ENCODE results near the gene RSPH6A. TPM values are rescaled to one million over a fixed set of nuclear protein-coding genes. Genes with fewer than 3 reads are reported as not detected.

The RSPH6A gene
- total RNA-seq, 1 experiment from 2014 or later: not detected

DNA sequence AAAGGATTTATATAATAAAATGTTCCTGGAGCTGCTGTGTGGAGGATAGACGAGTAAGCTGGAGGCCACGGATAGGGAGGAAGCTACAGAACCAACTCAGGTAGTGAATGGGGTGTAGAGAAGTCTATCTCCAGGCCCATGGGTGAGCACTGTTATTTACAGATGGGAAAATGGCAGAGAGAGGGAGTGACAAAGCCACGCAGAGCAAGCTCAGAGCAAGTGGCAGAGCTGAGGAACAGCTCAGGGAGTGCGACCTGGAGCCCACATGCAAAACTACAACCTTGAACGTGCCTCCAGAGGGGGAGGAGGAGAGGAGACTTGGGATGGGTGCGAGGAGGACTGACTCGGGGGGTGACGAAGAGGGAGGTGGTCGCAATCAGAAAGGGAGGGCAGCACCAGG is 13.4 kb upstream of the RSPH6A start:
- H3K4me3 ChIP-seq (ENCODE audit: low read length): no peak overlapping the region
- no peaks in the 10 kb centered on the region for H4K20me1 ChIP-seq (ENCODE audit: insufficient read depth, low read depth, low read length)
- no peak overlapping the region for H3K4me2 ChIP-seq (ENCODE audit: low read depth, low read length, poor library complexity, severe bottlenecking)
- no peaks in the 10 kb centered on the region for H3K79me2 ChIP-seq (ENCODE audit: low read length)
- H3K9me3 ChIP-seq (ENCODE audit: low read length): no peaks in the 10 kb centered on the region
- no peak overlapping the region for H3K27ac ChIP-seq (ENCODE audit: low read length)
- no peak overlapping the region for H3K9ac ChIP-seq (ENCODE audit: low read length)
- no peaks in the 10 kb centered on the region for H3K9me2 ChIP-seq (replicated peaks; ENCODE audit: insufficient read depth, low read length)
- no peaks in the 10 kb centered on the region for H3K4me1 ChIP-seq (ENCODE audit: low read length)
- H3K36me3 ChIP-seq (ENCODE audit: insufficient read depth, low read length): peaks cover 8% of the 10 kb centered on the region; the same call in 1 of the 2 replicates
- H3K27me3 ChIP-seq (ENCODE audit: low read length): no peaks in the 10 kb centered on the region
- H2AFZ ChIP-seq (ENCODE audit: low read length): no peak overlapping the region
- DNase-seq: no peak

GRCh38 chr19:45827459-45828093 is 12.5 kb upstream of the RSPH6A start:
- Histone ChIP-seq H3K27ac (ENCODE audit: low read length) (no peak overlapping the region), H3K27me3 (ENCODE audit: low read length) (no peaks in the 10 kb centered on the region), H4K20me1 (ENCODE audit: insufficient read depth, low read depth, low read length) (no peaks in the 10 kb centered on the region), H3K9me2 (replicated peaks; ENCODE audit: insufficient read depth, low read length) (no peaks in the 10 kb centered on the region), H3K9ac (ENCODE audit: low read length) (no peak overlapping the region), H3K4me2 (ENCODE audit: low read depth, low read length, poor library complexity, severe bottlenecking) (no peak overlapping the region), H3K9me3 (ENCODE audit: low read length) (no peaks in the 10 kb centered on the region), H3K36me3 (ENCODE audit: insufficient read depth, low read length) (peaks cover 13% of the 10 kb centered on the region; the same call in 1 of the 2 replicates), H3K4me3 (ENCODE audit: low read length) (no peak overlapping the region), H3K4me1 (ENCODE audit: low read length) (no peaks in the 10 kb centered on the region), H2AFZ (ENCODE audit: low read length) (no peak overlapping the region), H3K79me2 (ENCODE audit: low read length) (no peaks in the 10 kb centered on the region)
- no peak for DNase-seq

DNA sequence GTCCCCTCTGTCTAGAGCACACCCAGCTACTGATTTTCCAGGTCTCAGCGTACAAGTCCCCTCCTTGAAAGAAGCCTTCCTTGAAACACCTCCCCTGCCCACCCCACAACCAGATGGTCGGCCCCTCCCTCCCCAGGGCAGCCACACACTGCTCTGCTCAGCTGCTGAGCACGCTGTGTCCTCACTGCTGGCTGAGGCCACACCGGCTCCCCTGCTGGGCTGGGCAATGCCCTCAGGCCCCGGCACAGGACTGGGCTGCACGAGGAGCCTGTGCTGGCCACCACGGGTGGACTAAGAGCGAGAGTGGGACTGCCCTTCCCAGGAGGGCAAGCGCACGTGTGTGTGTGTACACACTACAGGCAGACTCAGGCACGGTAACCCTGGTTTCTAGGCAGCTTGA is 11.8 kb upstream of the RSPH6A start:
- Histone ChIP-seq H3K9me2 (replicated peaks; ENCODE audit: insufficient read depth, low read length) (no peaks in the 10 kb centered on the region), H3K4me2 (ENCODE audit: low read depth, low read length, poor library complexity, severe bottlenecking) (no peak overlapping the region), H3K79me2 (ENCODE audit: low read length) (no peaks in the 10 kb centered on the region), H4K20me1 (ENCODE audit: insufficient read depth, low read depth, low read length) (no peaks in the 10 kb centered on the region), H2AFZ (ENCODE audit: low read length) (no peak overlapping the region), H3K4me3 (ENCODE audit: low read length) (no peak overlapping the region), H3K36me3 (ENCODE audit: insufficient read depth, low read length) (peaks cover 9% of the 10 kb centered on the region; the same call in 1 of the 2 replicates), H3K27me3 (ENCODE audit: low read length) (no peaks in the 10 kb centered on the region), H3K9me3 (ENCODE audit: low read length) (no peaks in the 10 kb centered on the region), H3K9ac (ENCODE audit: low read length) (no peak overlapping the region), H3K27ac (ENCODE audit: low read length) (no peak overlapping the region), H3K4me1 (ENCODE audit: low read length) (no peaks in the 10 kb centered on the region)
- no peak for DNase-seq

DNA sequence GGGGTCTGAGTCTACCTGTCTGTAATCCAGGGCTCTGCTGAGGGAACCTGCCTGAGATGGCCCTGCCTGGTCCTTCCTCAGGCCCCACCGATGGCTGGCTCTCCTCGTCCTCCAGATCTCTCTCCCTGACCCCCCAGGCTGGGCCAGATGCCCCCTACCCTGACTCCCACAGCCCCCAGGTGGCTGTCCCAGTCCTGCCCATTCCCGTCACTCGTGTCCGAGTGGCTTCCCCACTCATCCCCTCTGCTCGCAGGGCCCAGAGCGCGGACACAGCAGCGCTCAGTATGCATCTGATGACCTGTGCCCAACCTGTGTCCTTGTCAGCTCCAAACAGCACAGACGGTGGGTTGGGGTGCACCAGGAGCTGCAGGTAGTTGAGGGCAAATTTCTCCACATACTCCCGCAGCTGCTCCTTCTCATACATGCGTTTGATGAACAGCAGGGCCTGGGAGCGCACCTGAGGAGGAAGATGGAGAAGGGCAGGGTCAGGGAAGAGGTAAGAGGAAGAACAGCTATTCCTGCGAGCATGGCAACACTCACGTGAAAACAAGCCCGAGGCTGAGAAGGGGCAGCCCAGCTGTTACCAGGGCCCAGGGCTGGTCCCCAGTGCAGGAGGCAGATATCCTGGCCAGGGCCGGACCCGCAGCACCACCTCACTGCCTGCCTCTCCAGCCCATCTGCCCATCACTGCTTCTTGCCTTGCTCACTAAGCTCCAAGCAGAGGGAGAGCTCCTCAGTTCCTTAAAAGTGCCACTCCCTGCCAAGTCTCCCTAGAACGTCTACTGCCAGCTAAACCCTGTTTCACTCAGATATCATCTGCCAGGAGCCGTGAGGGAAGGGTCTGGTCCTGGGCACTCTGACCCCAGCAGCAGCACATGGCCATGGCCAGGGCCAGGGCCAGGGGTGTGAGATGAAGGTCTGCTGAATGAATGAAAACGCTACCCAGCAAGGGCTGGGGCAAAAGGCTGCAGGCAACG is 11.1 kb upstream of the RSPH6A start:
- Histone ChIP-seq H3K79me2 (ENCODE audit: low read length) (no peaks in the 10 kb centered on the region), H3K9me3 (ENCODE audit: low read length) (no peaks in the 10 kb centered on the region), H3K9ac (ENCODE audit: low read length) (no peak overlapping the region), H3K9me2 (replicated peaks; ENCODE audit: insufficient read depth, low read length) (no peaks in the 10 kb centered on the region), H2AFZ (ENCODE audit: low read length) (no peak overlapping the region), H4K20me1 (ENCODE audit: insufficient read depth, low read depth, low read length) (no peaks in the 10 kb centered on the region), H3K4me2 (ENCODE audit: low read depth, low read length, poor library complexity, severe bottlenecking) (no peak overlapping the region), H3K36me3 (ENCODE audit: insufficient read depth, low read length) (peaks cover 9% of the 10 kb centered on the region; the same call in 1 of the 2 replicates), H3K4me3 (ENCODE audit: low read length) (no peak overlapping the region), H3K27ac (ENCODE audit: low read length) (no peak overlapping the region), H3K4me1 (ENCODE audit: low read length) (no peaks in the 10 kb centered on the region), H3K27me3 (ENCODE audit: low read length) (no peaks in the 10 kb centered on the region)
- DNase-seq: no peak

GRCh38 chr19:45825263-45825605 is 10.1 kb upstream of the RSPH6A start:
- Histone ChIP-seq H4K20me1 (ENCODE audit: insufficient read depth, low read depth, low read length) (no peaks in the 10 kb centered on the region), H3K79me2 (ENCODE audit: low read length) (no peaks in the 10 kb centered on the region), H3K36me3 (ENCODE audit: insufficient read depth, low read length) (peaks cover 8% of the 10 kb centered on the region; the same call in 1 of the 2 replicates), H3K9me2 (replicated peaks; ENCODE audit: insufficient read depth, low read length) (no peaks in the 10 kb centered on the region), H3K27me3 (ENCODE audit: low read length) (no peaks in the 10 kb centered on the region), H3K4me2 (ENCODE audit: low read depth, low read length, poor library complexity, severe bottlenecking) (no peak overlapping the region), H3K4me1 (ENCODE audit: low read length) (no peaks in the 10 kb centered on the region), H3K9me3 (ENCODE audit: low read length) (no peaks in the 10 kb centered on the region), H2AFZ (ENCODE audit: low read length) (no peak overlapping the region), H3K4me3 (ENCODE audit: low read length) (no peak overlapping the region), H3K9ac (ENCODE audit: low read length) (no peak overlapping the region), H3K27ac (ENCODE audit: low read length) (no peak overlapping the region)
- no peak for DNase-seq

- no peaks in the 10 kb centered on the region for H4K20me1 ChIP-seq (ENCODE audit: insufficient read depth, low read depth, low read length)
Observed at GRCh38 chr19:45824531-45825262, 9.6 kb upstream of the RSPH6A start.

DNA sequence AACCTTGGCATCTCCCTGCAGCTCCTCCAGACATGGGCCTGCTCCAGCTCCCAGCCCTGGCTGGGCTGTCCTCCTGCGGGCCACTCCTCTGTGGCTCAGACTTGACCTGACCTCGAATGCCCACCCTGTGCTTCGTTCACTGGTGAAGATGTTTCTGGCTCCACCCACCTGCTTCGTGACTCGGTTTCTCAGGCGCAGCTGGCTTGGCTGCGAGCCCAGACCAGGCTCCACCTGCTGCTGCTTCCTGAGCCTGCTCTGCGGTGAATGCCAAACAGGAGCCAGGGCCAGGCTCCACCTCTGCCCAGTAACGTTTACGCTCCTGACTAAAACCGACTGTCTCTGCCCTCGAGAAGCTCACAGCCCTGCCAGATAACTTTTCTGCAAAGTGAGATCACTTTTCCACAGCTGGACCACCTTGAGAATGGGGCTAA is 8.9 kb upstream of the RSPH6A start:
- H4K20me1 ChIP-seq (ENCODE audit: insufficient read depth, low read depth, low read length): no peaks in the 10 kb centered on the region
- no peaks in the 10 kb centered on the region for H3K9me2 ChIP-seq (replicated peaks; ENCODE audit: insufficient read depth, low read length)
- H3K4me3 ChIP-seq (ENCODE audit: low read length): no peak overlapping the region
- no peaks in the 10 kb centered on the region for H3K79me2 ChIP-seq (ENCODE audit: low read length)
- DNase-seq: no peak
- H3K9ac ChIP-seq (ENCODE audit: low read length): no peak overlapping the region
- H3K9me3 ChIP-seq (ENCODE audit: low read length): no peaks in the 10 kb centered on the region
- H3K27me3 ChIP-seq (ENCODE audit: low read length): no peaks in the 10 kb centered on the region
- no peak overlapping the region for H2AFZ ChIP-seq (ENCODE audit: low read length)
- no peak overlapping the region for H3K27ac ChIP-seq (ENCODE audit: low read length)
- H3K4me2 ChIP-seq (ENCODE audit: low read depth, low read length, poor library complexity, severe bottlenecking): no peak overlapping the region
- peaks cover 5% of the 10 kb centered on the region; the same call in 1 of the 2 replicates for H3K36me3 ChIP-seq (ENCODE audit: insufficient read depth, low read length)
- no peaks in the 10 kb centered on the region for H3K4me1 ChIP-seq (ENCODE audit: low read length)

More at GRCh38 chr19:45824531-45825262, 9.6 kb upstream of the RSPH6A start:
- Histone ChIP-seq H3K79me2 (ENCODE audit: low read length) (no peaks in the 10 kb centered on the region), H3K36me3 (ENCODE audit: insufficient read depth, low read length) (peaks cover 5% of the 10 kb centered on the region; the same call in 1 of the 2 replicates), H3K9ac (ENCODE audit: low read length) (no peak overlapping the region), H2AFZ (ENCODE audit: low read length) (no peak overlapping the region), H3K9me3 (ENCODE audit: low read length) (no peaks in the 10 kb centered on the region), H3K27me3 (ENCODE audit: low read length) (no peaks in the 10 kb centered on the region), H3K27ac (ENCODE audit: low read length) (no peak overlapping the region), H3K4me1 (ENCODE audit: low read length) (no peaks in the 10 kb centered on the region), H3K4me2 (ENCODE audit: low read depth, low read length, poor library complexity, severe bottlenecking) (no peak overlapping the region), H3K4me3 (ENCODE audit: low read length) (no peak overlapping the region), H3K9me2 (replicated peaks; ENCODE audit: insufficient read depth, low read length) (no peaks in the 10 kb centered on the region)
- DNase-seq: no peak

DNA sequence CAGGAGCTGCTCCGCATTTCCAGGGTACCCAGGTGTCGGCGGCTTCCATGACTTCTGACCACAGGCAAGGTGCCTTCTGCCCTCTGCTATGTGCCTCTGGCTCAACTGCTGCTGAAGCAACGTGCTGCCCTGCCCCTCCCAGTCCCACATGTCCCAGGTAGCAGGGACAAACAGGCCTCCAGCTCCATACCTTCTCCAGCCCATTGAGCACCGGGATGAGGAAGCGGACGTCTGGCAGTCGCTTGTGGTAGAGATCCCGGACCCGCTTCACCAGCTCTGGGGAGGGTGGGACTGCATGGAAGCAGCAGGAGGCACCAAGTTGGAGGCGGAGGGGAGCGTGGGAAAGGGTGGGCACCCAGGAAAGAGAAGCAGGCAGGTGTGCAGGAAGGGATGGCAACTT is 8.1 kb upstream of the RSPH6A start:
- peaks cover 5% of the 10 kb centered on the region; the same call in 1 of the 2 replicates for H3K36me3 ChIP-seq (ENCODE audit: insufficient read depth, low read length)
- no peaks in the 10 kb centered on the region for H3K79me2 ChIP-seq (ENCODE audit: low read length)
- H3K9me2 ChIP-seq (replicated peaks; ENCODE audit: insufficient read depth, low read length): no peaks in the 10 kb centered on the region
- no peaks in the 10 kb centered on the region for H3K4me1 ChIP-seq (ENCODE audit: low read length)
- no peak overlapping the region for H3K27ac ChIP-seq (ENCODE audit: low read length)
- H3K4me3 ChIP-seq (ENCODE audit: low read length): no peak overlapping the region
- no peak overlapping the region for H3K4me2 ChIP-seq (ENCODE audit: low read depth, low read length, poor library complexity, severe bottlenecking)
- H3K9me3 ChIP-seq (ENCODE audit: low read length): no peaks in the 10 kb centered on the region
- no peaks in the 10 kb centered on the region for H3K27me3 ChIP-seq (ENCODE audit: low read length)
- no peak for DNase-seq
- no peaks in the 10 kb centered on the region for H4K20me1 ChIP-seq (ENCODE audit: insufficient read depth, low read depth, low read length)
- no peak overlapping the region for H3K9ac ChIP-seq (ENCODE audit: low read length)
- H2AFZ ChIP-seq (ENCODE audit: low read length): no peak overlapping the region

Measured in Karpas-422 (cell line).